Endothelial cell (in vitro differentiated cells): Measurements from ENCODE around the gene DET1. TPM values are rescaled to one million over a fixed set of nuclear protein-coding genes. Genes with fewer than 3 reads are reported as not detected.

ENCODE experiments used
- DNase-seq: peaks from one replicate; pipeline ENCODE4 v3.0.0; 2021; ENCODE audit warnings: low spot score
- H3K27ac Mint-ChIP-seq: one replicate; pipeline ENCODE4 v1.8.0; 2021; ENCODE audit warnings: mixed read lengths, inconsistent platforms; ENCODE audit not compliant: unreplicated experiment
- H3K27me3 Mint-ChIP-seq: one replicate; pipeline ENCODE4 v1.8.0; 2021; ENCODE audit warnings: mild to moderate bottlenecking, moderate library complexity, mixed read lengths, inconsistent platforms; ENCODE audit not compliant: unreplicated experiment
- H3K36me3 Mint-ChIP-seq: one replicate; pipeline ENCODE4 v1.8.0; 2021; ENCODE audit warnings: mild to moderate bottlenecking, low read depth, mixed read lengths, inconsistent platforms; ENCODE audit not compliant: unreplicated experiment
- H3K4me1 Mint-ChIP-seq: one replicate; pipeline ENCODE4 v1.8.0; 2021; ENCODE audit warnings: mild to moderate bottlenecking, mixed read lengths, inconsistent platforms; ENCODE audit not compliant: unreplicated experiment
- H3K4me3 Mint-ChIP-seq: one replicate; pipeline ENCODE4 v1.8.0; 2021; ENCODE audit warnings: mild to moderate bottlenecking, mixed read lengths, inconsistent platforms; ENCODE audit not compliant: unreplicated experiment
- H3K9me3 Mint-ChIP-seq: one replicate; pipeline ENCODE4 v1.8.0; 2021; ENCODE audit warnings: mixed read lengths, inconsistent platforms; ENCODE audit not compliant: unreplicated experiment
- total RNA-seq: library from RNA; stranded (reverse); fragmentation: NEBNext Ultra II Directional; extraction: Animal tissue kit (Norgen Biotek cat#: 25700); gene quantifications from one replicate; pipeline ENCODE4 v1.2.1, GENCODE V29; 2021; ENCODE audit not compliant: unreplicated experiment
- TF ChIP-seq, protein P1 (sequence below): fragments of 200-600 bp; sonication (generic); IDR thresholded peaks from one replicate; pipeline ENCODE4 v1.5.0; 2021; ENCODE audit warnings: antibody characterized with exemption; ENCODE audit not compliant: unreplicated experiment

The DET1 gene
- total RNA-seq, 1 donor from 2014 or later: 4.4 TPM

DNA sequence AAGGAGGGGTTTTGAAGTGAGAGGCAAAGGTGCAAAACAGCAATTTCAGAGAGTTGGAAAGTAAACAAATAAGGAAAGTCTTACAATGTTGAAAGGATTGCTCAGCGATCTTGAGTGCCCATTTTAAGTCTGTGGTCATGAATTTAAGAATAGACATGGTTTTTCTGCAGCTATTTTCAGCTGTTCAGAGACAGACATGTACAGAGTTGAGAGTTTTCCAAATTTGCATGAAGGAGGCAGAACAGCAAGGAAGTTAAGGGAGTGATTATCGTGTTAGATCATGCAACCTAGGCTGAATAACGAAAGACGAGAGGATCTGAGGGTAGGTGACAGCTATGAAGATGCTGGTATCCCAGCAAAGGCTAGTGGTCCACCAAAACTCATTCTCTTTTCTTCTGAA lies 37.2 kb downstream of the DET1 start:
- Mint-ChIP-seq H3K4me1 (no peaks in the 10 kb centered on the region), H3K9me3 (no peaks in the 10 kb centered on the region), H3K36me3 (peaks cover 4% of the 10 kb centered on the region), H3K27ac (no peak overlapping the region), H3K27me3 (no peaks in the 10 kb centered on the region), H3K4me3 (no peak overlapping the region)
- no peak for DNase-seq
- TF ChIP-seq, protein P1, sequence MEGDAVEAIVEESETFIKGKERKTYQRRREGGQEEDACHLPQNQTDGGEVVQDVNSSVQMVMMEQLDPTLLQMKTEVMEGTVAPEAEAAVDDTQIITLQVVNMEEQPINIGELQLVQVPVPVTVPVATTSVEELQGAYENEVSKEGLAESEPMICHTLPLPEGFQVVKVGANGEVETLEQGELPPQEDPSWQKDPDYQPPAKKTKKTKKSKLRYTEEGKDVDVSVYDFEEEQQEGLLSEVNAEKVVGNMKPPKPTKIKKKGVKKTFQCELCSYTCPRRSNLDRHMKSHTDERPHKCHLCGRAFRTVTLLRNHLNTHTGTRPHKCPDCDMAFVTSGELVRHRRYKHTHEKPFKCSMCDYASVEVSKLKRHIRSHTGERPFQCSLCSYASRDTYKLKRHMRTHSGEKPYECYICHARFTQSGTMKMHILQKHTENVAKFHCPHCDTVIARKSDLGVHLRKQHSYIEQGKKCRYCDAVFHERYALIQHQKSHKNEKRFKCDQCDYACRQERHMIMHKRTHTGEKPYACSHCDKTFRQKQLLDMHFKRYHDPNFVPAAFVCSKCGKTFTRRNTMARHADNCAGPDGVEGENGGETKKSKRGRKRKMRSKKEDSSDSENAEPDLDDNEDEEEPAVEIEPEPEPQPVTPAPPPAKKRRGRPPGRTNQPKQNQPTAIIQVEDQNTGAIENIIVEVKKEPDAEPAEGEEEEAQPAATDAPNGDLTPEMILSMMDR: no peak

DNA sequence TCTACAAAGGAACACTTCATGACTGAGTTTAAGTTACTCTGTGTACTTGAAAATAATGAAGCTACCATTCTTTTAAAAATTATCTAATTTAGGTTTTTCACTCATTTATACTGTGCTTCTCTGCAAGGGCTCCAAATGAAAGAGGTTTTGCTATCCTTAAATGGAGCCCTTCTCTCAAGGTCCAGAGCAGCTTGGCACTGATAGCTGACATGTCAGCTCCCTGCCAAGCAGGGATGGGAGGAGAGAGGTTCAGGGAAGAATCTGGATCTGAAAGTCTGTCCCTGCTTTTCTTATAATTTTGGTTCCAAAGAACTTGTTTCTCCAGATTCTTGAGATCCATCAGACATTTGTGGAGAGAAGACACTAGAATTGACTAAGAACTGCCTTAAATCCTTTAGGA lies 39.9 kb downstream of the DET1 start:
- H3K27me3 Mint-ChIP-seq: no peaks in the 10 kb centered on the region
- no peak for DNase-seq
- no peak overlapping the region for H3K27ac Mint-ChIP-seq
- H3K36me3 Mint-ChIP-seq: peaks cover 4% of the 10 kb centered on the region
- TF ChIP-seq, protein P1: no peak
- no peaks in the 10 kb centered on the region for H3K4me1 Mint-ChIP-seq
- no peaks in the 10 kb centered on the region for H3K9me3 Mint-ChIP-seq
- no peak overlapping the region for H3K4me3 Mint-ChIP-seq

DNA sequence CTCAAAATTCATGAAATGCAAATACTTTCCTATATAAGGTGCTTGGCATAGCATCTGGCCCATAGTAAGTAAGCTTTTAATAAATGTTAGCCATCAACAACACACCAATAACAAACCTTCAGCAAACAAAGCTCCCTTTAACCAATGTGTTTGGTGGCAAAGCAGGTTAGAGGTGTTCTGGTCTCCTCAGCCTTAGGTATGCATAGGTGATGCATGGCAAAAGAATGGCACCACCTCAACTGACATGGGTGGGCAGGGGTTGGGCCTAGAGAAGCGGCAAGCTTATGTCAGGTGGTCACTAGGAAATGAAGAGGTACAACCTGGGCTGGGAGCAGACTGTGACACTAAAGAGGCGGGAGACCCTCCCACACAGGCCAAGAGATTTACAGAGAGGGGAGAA lies 40.8 kb downstream of the DET1 start:
- H3K4me3 Mint-ChIP-seq: no peak overlapping the region
- TF ChIP-seq, protein P1: no peak
- no peak for DNase-seq
- H3K4me1 Mint-ChIP-seq: no peaks in the 10 kb centered on the region
- no peak overlapping the region for H3K27ac Mint-ChIP-seq
- H3K27me3 Mint-ChIP-seq: no peaks in the 10 kb centered on the region
- no peaks in the 10 kb centered on the region for H3K9me3 Mint-ChIP-seq
- H3K36me3 Mint-ChIP-seq: peaks cover 4% of the 10 kb centered on the region

DNA sequence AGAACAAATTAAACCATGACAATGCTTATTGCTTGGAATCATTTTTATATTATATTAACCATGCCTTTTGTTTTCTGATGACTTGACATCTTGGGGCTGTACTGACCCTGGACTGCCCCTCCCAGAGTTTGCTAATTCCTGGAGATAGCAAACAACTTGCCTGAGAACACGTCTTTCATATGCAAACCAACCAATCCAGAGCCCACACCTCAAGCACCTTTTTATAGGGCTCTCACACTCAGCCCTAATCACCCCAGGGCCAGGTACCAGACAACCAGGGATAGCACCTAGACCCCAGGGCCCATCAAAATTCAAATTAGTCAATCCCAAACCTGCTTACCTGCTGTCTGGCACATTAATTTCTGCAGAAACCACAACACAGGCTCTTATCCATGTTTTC lies 42.0 kb downstream of the DET1 start:
- no peak overlapping the region for H3K27ac Mint-ChIP-seq
- DNase-seq: no peak
- no peaks in the 10 kb centered on the region for H3K27me3 Mint-ChIP-seq
- no peaks in the 10 kb centered on the region for H3K36me3 Mint-ChIP-seq
- H3K4me1 Mint-ChIP-seq: no peaks in the 10 kb centered on the region
- TF ChIP-seq, protein P1: no peak
- no peak overlapping the region for H3K4me3 Mint-ChIP-seq
- no peaks in the 10 kb centered on the region for H3K9me3 Mint-ChIP-seq

DNA sequence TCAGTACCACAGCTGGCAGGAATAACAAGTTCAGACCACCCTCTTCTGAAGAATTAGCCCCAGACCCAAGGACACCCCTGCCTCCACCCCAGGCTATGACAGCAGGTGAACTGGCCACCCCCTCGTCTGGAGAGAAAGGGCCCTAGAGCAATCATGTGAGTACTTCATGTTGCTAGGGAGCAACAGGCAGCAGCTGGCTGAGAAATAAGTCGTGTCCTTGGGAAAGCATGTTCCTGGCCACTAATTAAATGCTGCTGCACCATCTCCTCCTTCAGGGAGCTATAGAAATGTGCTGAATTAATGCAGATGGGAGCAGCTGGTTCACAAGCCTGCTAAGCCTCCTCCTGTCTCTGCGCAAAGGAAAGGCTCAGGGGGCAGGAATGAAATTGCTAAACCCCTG lies 47.5 kb downstream of the DET1 start:
- Mint-ChIP-seq H3K27ac (no peak overlapping the region), H3K4me3 (no peak overlapping the region), H3K36me3 (peaks cover 3% of the 10 kb centered on the region), H3K4me1 (peaks cover 5% of the 10 kb centered on the region), H3K9me3 (no peaks in the 10 kb centered on the region), H3K27me3 (peaks cover 3% of the 10 kb centered on the region)
- TF ChIP-seq, protein P1: no peak
- DNase-seq: no peak
